Tibial nerve (tissue), 4 donors: ENCODE results near the gene MLEC. TPM values are rescaled to one million over a fixed set of nuclear protein-coding genes. Genes with fewer than 3 reads are reported as not detected.

Source experiments
- DNase-seq, 2 donors: peaks; one replicate each; pipeline ENCODE4 v3.0.0-alpha.2; 2019; ENCODE audit warnings: low spot score in 2 of 2
- H3K27ac ChIP-seq, 4 donors: fragments of 200-600 bp; sonication (generic) in 3 of 4; one replicate each; pipeline ENCODE4 v1.5.1; 2017 to 2019; ENCODE audit warnings: mild to moderate bottlenecking in 1 of 4
- H3K27me3 ChIP-seq, 2 donors: fragments of 200-600 bp; sonication (generic) in 1 of 2; one replicate each; pipeline versions ENCODE4 v1.5.1 to v1.6.0; 2017 to 2019
- H3K36me3 ChIP-seq, 3 donors: fragments of 200-600 bp; sonication (generic); one replicate each; pipeline ENCODE4 v1.5.1; 2018 to 2019
- H3K4me1 ChIP-seq, 4 donors: fragments of 200-600 bp; sonication (generic) in 3 of 4; one replicate each; pipeline ENCODE4 v1.5.1; 2017 to 2019
- H3K4me3 ChIP-seq, 4 donors: fragments of 200-600 bp; sonication (generic) in 3 of 4; one replicate each; pipeline ENCODE4 v1.5.1; 2017 to 2019; ENCODE audit warnings: mild to moderate bottlenecking in 1 of 4, moderate library complexity in 1 of 4
- H3K9me3 ChIP-seq, 4 donors: fragments of 200-600 bp; sonication (generic) in 3 of 4; one replicate each; pipeline ENCODE4 v1.5.1; 2017 to 2019
- EP300 ChIP-seq, 2 donors: sonication (generic); formaldehyde crosslinking; IDR thresholded peaks; one replicate each; pipeline ENCODE4 v1.6.1; 2017; ENCODE audit warnings: antibody characterized with exemption in 2 of 2, mild to moderate bottlenecking in 1 of 2
- POLR2A ChIP-seq, 2 donors: fragments of 450-650 bp; IDR thresholded peaks; one replicate each; pipeline ENCODE4 v1.6.1; 2017; ENCODE audit warnings: antibody characterized with exemption in 2 of 2, mild to moderate bottlenecking in 2 of 2, moderate library complexity in 2 of 2
- WGBS, 2 donors: methylation state at CpG; one replicate each; pipeline ENCODE4 v1.1.5; 2018; 5-methylcytosine and 5-hydroxymethylcytosine counted together
- total RNA-seq, 4 donors: library from RNA; depleted of rRNA; stranded (reverse); fragments of >200 nt; gene quantifications; one replicate each; pipeline ENCODE4 v1.1.0, GENCODE V29; 2016
- TF ChIP-seq, protein P1 (sequence below), 5 experiments: fragments of 200-600 bp in 3 of 5; fragments of 450-650 bp in 2 of 5; sonication (generic) in 3 of 5; IDR thresholded peaks; one replicate each; pipeline ENCODE4 v1.5.1; 2016 to 2019; ENCODE audit warnings: antibody characterized with exemption in 5 of 5, mild to moderate bottlenecking in 3 of 5, moderate library complexity in 2 of 5

Gene MLEC
- total RNA-seq, 4 donors from 2014 or later: 42.6 to 67.8 (median 58.6) TPM

- Histone ChIP-seq H3K36me3 (peaks cover 0 to 53% (median 0%) of the 10 kb centered on the region in 3 donors), H3K9me3 (no peaks in the 10 kb centered on the region), H3K27me3 (no peaks in the 10 kb centered on the region), H3K4me3 (no peak overlapping the region), H3K4me1 (no peaks in the 10 kb centered on the region), H3K27ac (no peak overlapping the region)
- TF ChIP-seq EP300 (IDR thresholded peaks at IDR 0.05) (no peak), POLR2A (IDR thresholded peaks at IDR 0.05) (no peak)
- TF ChIP-seq, protein P1, sequence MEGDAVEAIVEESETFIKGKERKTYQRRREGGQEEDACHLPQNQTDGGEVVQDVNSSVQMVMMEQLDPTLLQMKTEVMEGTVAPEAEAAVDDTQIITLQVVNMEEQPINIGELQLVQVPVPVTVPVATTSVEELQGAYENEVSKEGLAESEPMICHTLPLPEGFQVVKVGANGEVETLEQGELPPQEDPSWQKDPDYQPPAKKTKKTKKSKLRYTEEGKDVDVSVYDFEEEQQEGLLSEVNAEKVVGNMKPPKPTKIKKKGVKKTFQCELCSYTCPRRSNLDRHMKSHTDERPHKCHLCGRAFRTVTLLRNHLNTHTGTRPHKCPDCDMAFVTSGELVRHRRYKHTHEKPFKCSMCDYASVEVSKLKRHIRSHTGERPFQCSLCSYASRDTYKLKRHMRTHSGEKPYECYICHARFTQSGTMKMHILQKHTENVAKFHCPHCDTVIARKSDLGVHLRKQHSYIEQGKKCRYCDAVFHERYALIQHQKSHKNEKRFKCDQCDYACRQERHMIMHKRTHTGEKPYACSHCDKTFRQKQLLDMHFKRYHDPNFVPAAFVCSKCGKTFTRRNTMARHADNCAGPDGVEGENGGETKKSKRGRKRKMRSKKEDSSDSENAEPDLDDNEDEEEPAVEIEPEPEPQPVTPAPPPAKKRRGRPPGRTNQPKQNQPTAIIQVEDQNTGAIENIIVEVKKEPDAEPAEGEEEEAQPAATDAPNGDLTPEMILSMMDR (IDR thresholded peaks at IDR 0.05): no peak
- 74 to 84% methylated on average over 12 to 16 of the region's 31 CpGs for WGBS, 2 donors
- DNase-seq: no peak
Measured at GRCh38 chr12:120738252-120739030, 51.5 kb downstream of the MLEC start.

GRCh38 chr12:120739031-120739762 lies 52.2 kb downstream of the MLEC start:
- no peaks in the 10 kb centered on the region for H3K9me3 ChIP-seq
- no peaks in the 10 kb centered on the region for H3K27me3 ChIP-seq
- TF ChIP-seq POLR2A (IDR thresholded peaks at IDR 0.05) (no peak), EP300 (IDR thresholded peaks at IDR 0.05) (no peak)
- TF ChIP-seq, protein P1 (IDR thresholded peaks at IDR 0.05): no peak
- 90 to 94% methylated on average over 27 to 30 of the region's 38 CpGs for WGBS, 2 donors
- DNase-seq: no peak
- no peak overlapping the region for H3K4me3 ChIP-seq
- no peaks in the 10 kb centered on the region for H3K4me1 ChIP-seq
- peaks cover 0 to 45% (median 0%) of the 10 kb centered on the region in 3 donors for H3K36me3 ChIP-seq
- no peak overlapping the region for H3K27ac ChIP-seq

DNA sequence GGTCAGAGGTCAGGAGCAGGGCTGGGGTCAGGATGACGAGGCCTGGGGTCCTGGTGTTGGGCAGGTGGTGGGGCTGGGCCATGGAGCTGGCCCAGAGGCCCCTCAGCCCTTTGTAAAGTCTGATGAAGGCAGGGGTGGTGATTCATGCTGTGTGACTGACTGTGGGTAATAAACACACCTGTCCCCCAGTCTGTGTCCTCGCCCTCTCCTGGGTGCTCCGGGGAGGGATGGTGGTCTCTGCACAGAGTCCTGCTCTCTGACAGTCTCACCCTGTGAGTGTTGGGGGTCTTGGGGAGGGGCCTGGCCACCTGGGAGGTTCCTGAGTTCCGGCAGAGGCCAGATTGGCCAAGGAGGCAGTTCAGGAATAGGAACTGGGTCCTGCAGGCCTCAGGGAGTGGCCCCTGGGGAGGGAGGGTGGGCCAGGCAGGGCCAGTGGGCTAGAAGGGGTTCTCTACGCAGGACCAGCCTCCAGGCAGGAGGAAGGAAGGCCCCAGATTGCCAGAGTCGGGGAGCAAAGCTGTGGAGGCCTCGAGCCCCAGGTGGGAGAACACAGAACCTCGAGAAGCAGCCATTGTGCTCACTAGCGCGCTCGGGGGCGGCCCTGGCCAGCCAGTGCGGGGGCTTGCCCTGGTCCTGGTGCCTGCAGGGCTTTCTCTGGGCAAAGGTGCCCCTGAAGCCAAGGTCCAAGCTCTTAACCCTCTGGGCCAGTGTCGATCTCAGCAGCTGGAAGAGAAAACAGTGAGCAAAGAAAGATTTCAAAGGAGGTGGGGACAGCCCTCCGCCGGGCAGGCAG lies 53.1 kb downstream of the MLEC start:
- WGBS, 2 donors: 74 to 75% methylated on average over 15 to 16 of the region's 16 CpGs
- peaks cover 0 to 43% (median 0%) of the 10 kb centered on the region in 3 donors for H3K36me3 ChIP-seq
- H3K27ac ChIP-seq: no peak overlapping the region
- H3K27me3 ChIP-seq: no peaks in the 10 kb centered on the region
- TF ChIP-seq, protein P1 (IDR thresholded peaks at IDR 0.05): no peak
- no peak for TF ChIP-seq EP300 (IDR thresholded peaks at IDR 0.05)
- no peak for TF ChIP-seq POLR2A (IDR thresholded peaks at IDR 0.05)
- no peaks in the 10 kb centered on the region for H3K4me1 ChIP-seq
- H3K9me3 ChIP-seq: no peaks in the 10 kb centered on the region
- no peak for DNase-seq
- H3K4me3 ChIP-seq: no peak overlapping the region

DNA sequence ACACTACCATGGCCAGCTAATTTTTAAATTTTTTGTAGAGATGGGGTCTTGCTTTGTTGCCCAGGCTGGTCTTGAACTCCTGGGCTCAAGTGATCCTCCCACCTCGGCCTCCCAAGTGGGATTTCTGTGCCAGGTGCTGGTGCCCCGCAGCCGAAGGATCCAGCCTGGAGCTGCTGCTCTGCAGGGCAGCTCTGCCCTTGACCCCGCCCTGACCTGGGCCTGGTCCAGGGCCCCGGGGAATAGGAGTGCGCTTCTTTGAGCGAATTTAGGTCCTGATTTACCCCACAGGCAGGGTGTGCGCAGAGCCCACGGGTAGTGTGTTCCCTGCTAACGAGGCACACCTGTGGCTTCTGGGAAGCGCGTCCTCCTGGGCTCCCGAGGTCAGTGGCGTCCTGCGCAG lies 53.9 kb downstream of the MLEC start:
- 93 to 95% methylated on average over 3 to 14 of the region's 15 CpGs for WGBS, 2 donors
- no peaks in the 10 kb centered on the region for H3K27me3 ChIP-seq

More for the DNA sequence above, 53.9 kb downstream of the MLEC start:
- Histone ChIP-seq H3K36me3 (peaks cover 0 to 43% (median 0%) of the 10 kb centered on the region in 3 donors), H3K4me3 (no peak overlapping the region), H3K9me3 (no peaks in the 10 kb centered on the region), H3K4me1 (no peaks in the 10 kb centered on the region), H3K27ac (no peak overlapping the region)
- TF ChIP-seq EP300 (IDR thresholded peaks at IDR 0.05) (no peak), POLR2A (IDR thresholded peaks at IDR 0.05) (no peak)
- TF ChIP-seq, protein P1 (IDR thresholded peaks at IDR 0.05): no peak
- DNase-seq: no peak
